Dermis blood vessel endothelial cell (primary cell): ENCODE measurements around the gene TSPEAR. TPM values are rescaled to one million over a fixed set of nuclear protein-coding genes. Genes with fewer than 3 reads are reported as not detected.

Experiments used
- DNase-seq: peaks from one replicate; pipeline ENCODE4 v3.0.0; 2010
- total RNA-seq: library from RNA; depleted of rRNA; stranded (reverse); fragments of >200 nt; gene quantifications from 2 replicates; pipeline ENCODE4 v1.2.3, GENCODE V29; 2014

TSPEAR gene
- total RNA-seq, 1 donor from 2014 or later = 1.0 TPM

GRCh38 chr21:44718571-44718970 lies 7.2 kb upstream of the TSPEAR start:
- DNase-seq = no peak

GRCh38 chr21:44718093-44718492 lies 6.7 kb upstream of the TSPEAR start:
- no peak for DNase-seq

GRCh38 chr21:44716984-44717383 lies 5.6 kb upstream of the TSPEAR start:
- DNase-seq = no peak

- DNase-seq = no peak
Measured at GRCh38 chr21:44714905-44715304, 3.5 kb upstream of the TSPEAR start.

- no peak for DNase-seq
Measured at GRCh38 chr21:44713846-44714245, 2.5 kb upstream of the TSPEAR start.

- DNase-seq = no peak
Measured at GRCh38 chr21:44713130-44713529, 1.8 kb upstream of the TSPEAR start.

GRCh38 chr21:44712203-44713028 lies 1.0 kb upstream of the TSPEAR start:
- DNase-seq = no peak

GRCh38 chr21:44710756-44711326 lies 531 bp downstream of the TSPEAR start:
- DNase-seq = no peak

DNA sequence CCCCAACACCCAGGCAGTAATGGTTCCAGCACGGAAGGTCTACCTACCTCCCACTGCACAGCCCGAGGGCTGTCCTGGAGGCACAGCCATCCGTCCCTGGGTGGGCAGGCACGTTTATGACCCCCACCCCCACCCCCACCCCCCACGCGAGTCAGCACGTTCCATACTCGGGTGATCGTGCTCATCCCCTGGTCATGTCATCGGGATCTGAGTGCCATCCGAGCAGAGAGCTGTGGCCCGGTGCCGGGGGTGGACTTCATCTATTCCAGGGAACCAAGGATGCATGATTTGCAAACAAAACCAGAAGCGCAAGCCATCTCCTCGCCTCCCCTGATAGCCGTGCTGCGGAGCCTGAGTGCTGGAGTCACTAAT lies 1.1 kb downstream of the TSPEAR start:
- no peak for DNase-seq

DNA sequence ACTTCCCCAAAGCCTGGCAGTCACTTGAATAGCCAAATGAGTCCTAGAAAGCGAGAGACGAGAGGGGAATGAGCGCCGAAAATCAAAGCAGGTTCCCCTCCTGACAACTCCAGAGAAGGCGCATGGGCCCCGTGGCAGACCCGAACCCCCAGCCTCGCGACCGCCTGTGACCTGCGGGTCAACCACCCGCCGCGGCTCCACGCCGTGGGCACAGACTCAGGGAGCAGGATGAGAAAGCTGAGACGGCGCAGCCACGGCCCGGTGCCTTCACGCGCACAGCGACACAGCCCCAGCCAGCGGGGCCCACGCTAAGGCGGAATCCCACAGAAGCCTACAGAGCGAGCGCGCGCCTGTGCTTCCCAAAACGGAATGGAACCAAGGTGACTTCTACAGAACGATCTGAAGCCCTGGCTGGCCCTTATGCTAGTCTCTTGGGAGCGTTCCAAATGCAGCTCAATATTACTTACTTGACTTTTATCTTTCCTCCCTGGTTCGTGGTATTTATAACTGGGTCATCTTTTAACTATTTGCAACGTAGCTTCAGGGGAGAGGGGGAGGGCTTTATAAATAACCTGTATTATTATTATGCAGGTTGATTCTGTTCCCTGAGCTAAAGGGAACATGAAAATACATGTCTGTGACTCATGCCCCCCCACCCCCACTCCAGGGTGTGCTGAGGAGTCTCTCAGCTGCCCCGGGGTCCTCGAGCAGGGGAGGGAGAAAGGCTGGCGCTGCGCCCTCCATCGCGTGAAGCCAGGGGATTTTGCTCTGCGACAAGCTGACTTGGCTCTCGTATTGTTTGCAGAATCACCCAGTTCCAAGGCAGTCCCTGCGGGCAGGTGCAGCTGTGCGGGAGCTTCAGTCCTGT lies 1.7 kb downstream of the TSPEAR start:
- no peak for DNase-seq

DNA sequence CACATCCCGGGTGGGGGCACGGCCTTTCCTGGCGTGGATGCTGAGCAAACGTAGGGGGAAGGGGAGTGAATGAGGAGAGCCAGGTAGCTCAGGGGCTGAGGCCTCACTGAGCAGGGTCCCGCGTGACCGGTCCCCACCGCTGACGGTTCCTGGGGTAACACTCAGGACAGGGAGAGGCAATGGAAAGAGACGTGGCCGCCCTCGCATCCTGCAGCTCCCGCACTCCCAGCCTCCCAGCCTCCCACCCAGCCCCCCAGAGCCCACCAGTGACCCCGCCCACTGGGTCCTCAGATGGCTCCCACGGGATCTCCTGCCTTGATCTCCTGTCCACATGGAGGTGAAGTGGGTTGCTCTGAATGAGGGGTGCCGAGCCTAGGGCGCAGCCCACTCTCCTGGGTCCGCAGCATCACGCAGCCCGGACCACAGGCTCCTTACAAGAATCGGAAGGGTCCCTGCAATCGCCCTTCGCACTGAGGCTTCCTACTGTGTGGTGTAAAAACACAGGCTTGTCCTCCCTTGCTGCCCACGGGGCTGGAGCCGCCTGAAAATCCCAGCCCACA lies 2.4 kb downstream of the TSPEAR start:
- no peak for DNase-seq

GRCh38 chr21:44708213-44708865 lies 3.0 kb downstream of the TSPEAR start:
- no peak for DNase-seq

- no peak for DNase-seq
Measured at GRCh38 chr21:44706706-44707581, 4.4 kb downstream of the TSPEAR start.

DNA sequence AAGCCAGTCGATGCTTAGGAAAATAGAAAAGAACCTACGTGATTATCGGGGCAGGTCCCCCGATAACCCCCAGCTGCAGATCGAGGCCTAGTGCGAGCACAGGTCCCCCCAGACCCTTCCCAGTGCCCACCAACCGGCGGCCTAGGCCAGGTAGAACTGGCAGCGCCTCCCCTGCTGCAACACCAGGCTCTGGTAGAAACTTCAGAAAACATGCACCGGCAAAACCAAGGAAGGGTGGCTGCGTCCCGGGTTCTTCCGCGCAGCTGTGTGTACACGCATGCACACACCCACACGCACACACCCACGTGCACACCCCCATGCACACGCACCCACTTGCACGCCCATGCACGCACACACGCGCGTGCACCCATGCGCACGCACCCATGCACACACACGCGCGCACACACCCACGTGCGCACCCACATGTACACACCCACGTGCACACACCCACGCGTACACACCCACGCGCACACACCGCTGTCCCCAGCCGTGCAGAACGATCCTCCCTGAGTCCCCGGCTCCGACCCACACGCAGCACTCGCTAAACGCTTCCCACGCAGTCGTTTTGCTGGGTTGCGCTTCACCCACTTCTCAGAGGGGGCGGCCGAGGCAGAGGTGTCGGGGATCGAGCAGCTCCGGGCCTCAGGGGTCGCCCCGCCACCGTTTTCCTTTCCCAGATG lies 5.2 kb downstream of the TSPEAR start:
- no peak for DNase-seq

- no peak for DNase-seq
Measured at GRCh38 chr21:44704636-44705001, 6.8 kb downstream of the TSPEAR start.

DNA sequence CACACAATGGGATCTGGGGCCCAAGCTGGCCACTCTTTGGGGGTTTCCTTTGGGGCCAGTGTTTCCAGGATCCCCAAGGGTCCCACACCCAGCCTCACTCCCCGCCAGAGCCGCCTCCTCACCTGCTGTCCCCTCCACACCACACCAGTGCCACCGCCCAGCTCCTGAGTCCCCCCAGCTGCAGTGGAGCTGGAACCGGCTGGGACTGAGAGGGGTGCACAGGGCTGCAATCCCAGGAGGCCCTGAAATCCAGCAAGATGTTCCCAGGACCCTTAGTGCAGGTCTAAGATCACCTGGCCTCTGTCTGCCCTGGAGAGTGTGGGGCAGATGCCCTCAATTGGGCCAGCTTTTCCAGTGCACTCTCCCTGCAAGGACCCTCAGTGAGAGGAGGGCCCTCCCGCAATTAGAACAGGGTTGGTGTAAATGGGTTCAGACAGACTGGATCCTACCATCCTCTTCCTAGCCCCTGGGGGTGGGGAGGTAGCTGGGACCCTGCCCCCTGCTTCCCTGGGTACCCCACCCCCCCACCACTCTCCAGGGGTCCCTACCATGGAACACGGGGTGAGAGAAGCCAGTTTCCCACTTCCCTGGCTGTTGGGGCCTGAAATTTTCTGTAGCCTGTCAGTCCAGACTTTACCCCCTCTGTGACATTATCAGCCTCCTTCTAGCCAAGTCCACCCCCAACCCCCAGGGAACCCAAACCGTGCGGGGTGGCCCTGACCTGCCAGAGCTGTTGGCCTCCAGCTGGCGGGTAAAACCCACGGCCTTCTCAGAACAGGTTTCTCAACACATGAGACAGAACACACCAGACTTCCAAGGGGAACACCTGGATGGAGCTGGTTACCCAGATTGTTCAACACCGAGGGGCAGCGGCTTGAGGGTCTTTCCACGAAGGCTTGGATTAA lies 7.4 kb downstream of the TSPEAR start:
- no peak for DNase-seq

DNA sequence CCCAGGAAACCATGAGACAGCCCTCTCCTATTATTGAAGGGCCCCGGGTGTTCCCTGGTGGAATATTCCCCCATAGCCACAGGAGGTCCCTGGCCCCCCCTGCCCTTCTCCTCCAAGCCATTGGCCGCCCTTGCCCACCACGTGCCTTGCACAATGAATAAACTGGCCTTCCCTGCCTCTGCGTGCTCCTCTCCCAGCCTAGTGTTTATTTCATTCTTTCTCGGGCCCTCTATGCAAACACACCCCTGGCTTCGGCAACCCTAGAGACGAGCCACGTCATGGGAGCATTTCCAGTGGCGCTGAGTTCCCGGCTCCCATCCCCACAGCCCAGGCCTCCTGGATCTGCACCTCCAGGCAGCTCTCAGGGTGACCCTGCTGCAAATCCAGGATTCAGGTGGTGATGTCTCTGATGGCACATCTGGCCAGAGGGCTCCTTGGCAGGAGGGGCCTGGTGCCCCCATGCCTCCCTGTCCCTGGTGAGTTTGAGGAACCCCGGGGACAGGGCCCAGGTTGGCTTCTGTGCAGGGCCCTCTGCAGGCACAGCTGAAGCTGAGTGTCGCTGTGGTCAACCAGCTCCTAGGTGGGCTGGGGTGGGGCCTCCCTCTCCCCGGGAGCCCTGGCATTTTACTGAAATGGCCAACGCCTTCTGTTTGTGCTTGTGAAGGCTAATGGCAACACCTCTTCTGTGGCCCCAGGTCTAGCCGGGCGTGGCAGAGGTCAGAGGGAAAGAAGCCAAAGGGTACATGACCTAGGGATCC lies 8.2 kb downstream of the TSPEAR start:
- DNase-seq = no peak

- DNase-seq = no peak
Measured at GRCh38 chr21:44702111-44702972, 9.0 kb downstream of the TSPEAR start.
